ENCODE measurements around the gene USP48.

Gene USP48

GRCh38 chr1:21654209-21654608 lies 128.7 kb downstream of the USP48 start:
- DNase-seq (ENCODE audit: low read depth, low spot score), result no peak

- DNase-seq (ENCODE audit: low read depth, low spot score), result no peak
Measured at GRCh38 chr1:21653744-21654100, 129.2 kb downstream of the USP48 start.

GRCh38 chr1:21652937-21653743 lies 129.8 kb downstream of the USP48 start:
- DNase-seq (ENCODE audit: low read depth, low spot score), result no peak

- no peak for DNase-seq (ENCODE audit: low read depth, low spot score)
Measured at GRCh38 chr1:21652101-21652936, 130.6 kb downstream of the USP48 start.

GRCh38 chr1:21651214-21652042 lies 131.5 kb downstream of the USP48 start:
- DNase-seq (ENCODE audit: low read depth, low spot score), result no peak

- no peak for DNase-seq (ENCODE audit: low read depth, low spot score)
Measured at GRCh38 chr1:21650400-21650799, 132.5 kb downstream of the USP48 start.

GRCh38 chr1:21649315-21649714 lies 133.6 kb downstream of the USP48 start:
- DNase-seq (ENCODE audit: low read depth, low spot score), result no peak

GRCh38 chr1:21648791-21649190 lies 134.2 kb downstream of the USP48 start:
- DNase-seq (ENCODE audit: low read depth, low spot score), result no peak

- DNase-seq (ENCODE audit: low read depth, low spot score), result no peak
Measured at GRCh38 chr1:21648352-21648730, 134.6 kb downstream of the USP48 start.

- peak; percentile 28 for DNase-seq (ENCODE audit: low read depth, low spot score)
Measured at GRCh38 chr1:21647431-21648351, 135.3 kb downstream of the USP48 start.

- DNase-seq (ENCODE audit: low read depth, low spot score), result no peak
Measured at GRCh38 chr1:21645550-21645949, 137.4 kb downstream of the USP48 start.

- no peak for DNase-seq (ENCODE audit: low read depth, low spot score)
Measured at GRCh38 chr1:21644906-21645305, 138.0 kb downstream of the USP48 start.

GRCh38 chr1:21644348-21644747 lies 138.6 kb downstream of the USP48 start:
- no peak for DNase-seq (ENCODE audit: low read depth, low spot score)

GRCh38 chr1:21643624-21644023 lies 139.3 kb downstream of the USP48 start:
- no peak for DNase-seq (ENCODE audit: low read depth, low spot score)

- DNase-seq (ENCODE audit: low read depth, low spot score), result no peak
Measured at GRCh38 chr1:21641967-21642739, 140.8 kb downstream of the USP48 start.

GRCh38 chr1:21641537-21641936 lies 141.4 kb downstream of the USP48 start:
- DNase-seq (ENCODE audit: low read depth, low spot score), result no peak

- no peak for DNase-seq (ENCODE audit: low read depth, low spot score)
Measured at GRCh38 chr1:21641076-21641475, 141.9 kb downstream of the USP48 start.

GRCh38 chr1:21640653-21641052 lies 142.3 kb downstream of the USP48 start:
- DNase-seq (ENCODE audit: low read depth, low spot score), result no peak

- DNase-seq (ENCODE audit: low read depth, low spot score), result no peak
Measured at GRCh38 chr1:21639594-21640041, 143.3 kb downstream of the USP48 start.
